HG03469 (cell line): Measurements from ENCODE around the gene BLOC1S2.
"Not testable (repeated sequence)": the region's sequence is repeated elsewhere in the genome, so short reads cannot be mapped to it uniquely, and the experiment has no call there.

ENCODE experiments used
- ATAC-seq: cut with Tn5 transposase; IDR thresholded peaks from one replicate; pipeline ENCODE4 v1.9.1; 2021; ENCODE audit warnings: mild to moderate bottlenecking, moderate library complexity, moderate number of reproducible peaks; ENCODE audit not compliant: unreplicated experiment

BLOC1S2 gene

DNA sequence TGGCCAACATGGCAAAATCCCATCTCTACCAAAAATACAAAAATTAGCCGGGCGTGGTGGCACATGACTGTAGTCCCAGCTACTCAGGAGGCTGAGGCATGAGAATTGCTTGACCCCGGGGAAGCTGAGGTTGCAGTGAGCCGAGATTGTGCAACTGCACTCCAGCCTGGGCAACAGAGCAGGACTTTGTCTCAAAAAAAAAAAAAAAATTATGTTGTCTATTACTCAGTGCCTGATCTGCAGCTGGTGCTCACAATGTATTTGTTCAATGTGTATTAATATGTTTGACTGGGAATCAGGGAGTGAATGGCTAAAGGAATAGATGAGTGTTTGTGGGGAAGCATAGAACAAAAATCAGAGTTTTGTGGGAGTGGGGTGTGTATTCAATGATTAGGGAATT is 5.8 kb upstream of the BLOC1S2 start:
- ATAC-seq: not testable (repeated sequence)

DNA sequence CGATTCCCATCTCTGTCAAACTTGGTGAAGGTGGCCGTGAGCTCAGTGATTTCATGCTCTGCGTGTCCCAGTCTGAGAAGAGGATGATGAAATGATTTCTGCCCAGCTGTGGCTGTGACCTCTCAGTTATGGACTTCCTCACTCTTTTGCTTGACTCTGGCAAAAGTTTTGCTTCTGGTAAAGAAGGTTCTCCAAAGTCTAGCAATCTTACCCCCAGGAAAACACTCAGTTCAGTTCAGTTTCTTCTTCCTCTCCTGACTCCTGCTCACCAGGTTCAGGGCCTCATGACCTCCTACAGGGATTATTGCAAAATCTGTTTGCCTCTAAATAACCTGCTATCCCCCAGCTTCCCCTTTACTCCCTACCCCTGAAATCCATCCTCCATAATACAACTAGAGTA is 4.9 kb upstream of the BLOC1S2 start:
- ATAC-seq: no peak

GRCh38 chr10:100289641-100290040 is 3.2 kb upstream of the BLOC1S2 start:
- ATAC-seq: no peak

DNA sequence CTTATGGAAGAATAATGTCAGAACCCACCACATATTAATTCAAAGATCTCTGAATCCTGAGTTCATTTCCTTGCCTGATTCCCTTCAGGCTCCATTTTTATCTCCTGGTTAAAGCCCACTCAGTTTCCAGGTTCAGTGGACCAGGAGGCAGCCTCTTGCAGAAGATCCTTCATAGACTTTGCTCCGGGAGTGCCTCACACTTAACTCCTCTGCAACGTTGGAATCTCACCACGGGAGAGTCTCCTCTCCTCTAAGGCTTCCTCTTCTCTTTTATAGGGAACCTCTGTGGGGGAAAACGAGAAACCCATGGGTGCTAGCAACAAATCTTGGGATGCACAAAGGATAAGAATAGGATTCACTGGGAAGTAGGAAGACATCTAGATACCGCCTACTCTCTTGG is 1.7 kb upstream of the BLOC1S2 start:
- ATAC-seq: no peak

- no peak for ATAC-seq
Observed at GRCh38 chr10:100287756-100288155, 1.3 kb upstream of the BLOC1S2 start.

GRCh38 chr10:100285326-100285725 is 1.2 kb downstream of the BLOC1S2 start:
- not testable (repeated sequence) for ATAC-seq

DNA sequence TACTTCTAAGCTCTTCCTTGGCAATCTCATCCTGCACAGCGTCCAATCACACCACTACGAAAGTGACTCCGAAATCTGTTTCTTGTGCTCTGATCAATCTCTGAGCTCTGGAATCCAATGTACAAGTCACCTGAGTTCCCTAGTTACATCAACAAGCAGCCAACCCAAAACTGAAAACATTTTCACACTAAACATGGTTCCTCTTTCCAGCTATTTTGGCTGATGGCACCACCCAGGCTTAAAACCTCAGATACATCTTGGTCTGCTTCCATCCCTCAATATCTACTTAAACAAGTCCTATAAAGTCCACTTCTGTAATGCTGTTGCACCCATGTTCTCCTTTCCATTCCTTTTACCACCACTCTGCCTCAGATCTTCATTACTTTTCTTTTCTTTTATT is 3.6 kb downstream of the BLOC1S2 start:
- ATAC-seq: no peak

GRCh38 chr10:100276971-100277370 is 9.5 kb downstream of the BLOC1S2 start:
- ATAC-seq: not testable (repeated sequence)

DNA sequence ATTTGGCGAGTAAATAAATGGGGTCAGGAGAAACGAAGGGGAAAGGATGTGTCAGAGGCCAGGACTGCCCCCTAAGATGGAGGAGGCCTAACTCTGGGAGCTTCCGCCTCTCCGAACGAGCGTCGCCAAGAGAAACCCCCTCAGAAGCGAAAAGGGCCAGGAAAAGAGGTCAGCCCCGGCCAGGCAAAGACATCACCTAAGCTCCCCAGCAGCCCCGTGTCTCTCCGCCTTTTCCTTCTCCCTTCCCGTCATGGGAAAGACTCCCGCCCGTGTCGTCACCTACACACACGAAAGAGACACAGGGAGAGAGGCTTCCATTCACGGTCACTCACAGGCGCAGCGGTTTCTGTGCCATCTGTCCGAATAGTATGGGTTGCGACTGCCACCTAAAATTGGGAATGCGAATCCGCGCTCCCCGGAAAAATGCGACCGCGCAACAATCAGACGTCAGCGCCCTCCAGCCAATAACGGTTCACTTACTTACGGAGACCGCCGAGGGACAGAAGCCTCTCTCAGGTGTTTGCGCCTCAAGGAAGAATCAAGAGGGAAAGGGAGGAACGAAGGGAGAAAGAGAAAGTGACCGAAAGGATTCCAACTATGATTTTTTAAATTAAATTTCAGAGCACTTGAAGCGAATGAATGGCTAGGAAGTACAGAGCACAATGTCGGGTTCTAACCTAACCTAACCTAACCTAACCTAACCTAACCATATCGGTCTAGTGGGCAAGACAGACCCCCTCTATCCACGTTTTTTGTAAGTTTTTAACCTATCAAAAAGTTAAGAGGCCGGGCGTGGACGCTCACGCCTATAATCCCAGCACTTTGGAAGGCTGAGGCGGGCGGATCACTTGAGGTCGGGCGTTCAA is 19.0 kb downstream of the BLOC1S2 start, which contains the start of gene CWF19L1:
TSS of gene CWF19L1 (minus strand) at position 400 of the 866 bp plus-strand sequence. CDS start at position 355, 45 bp downstream.
- no peak for ATAC-seq

- ATAC-seq: no peak
Observed at GRCh38 chr10:100265821-100266485, 20.5 kb downstream of the BLOC1S2 start.

GRCh38 chr10:100254191-100254590 is 32.3 kb downstream of the BLOC1S2 start:
- ATAC-seq: no peak

GRCh38 chr10:100253041-100253440 is 33.4 kb downstream of the BLOC1S2 start:
- ATAC-seq: no peak

- no peak for ATAC-seq
Observed at GRCh38 chr10:100248820-100249219, 37.7 kb downstream of the BLOC1S2 start.

GRCh38 chr10:100245484-100246220 is 40.8 kb downstream of the BLOC1S2 start:
- no peak for ATAC-seq

DNA sequence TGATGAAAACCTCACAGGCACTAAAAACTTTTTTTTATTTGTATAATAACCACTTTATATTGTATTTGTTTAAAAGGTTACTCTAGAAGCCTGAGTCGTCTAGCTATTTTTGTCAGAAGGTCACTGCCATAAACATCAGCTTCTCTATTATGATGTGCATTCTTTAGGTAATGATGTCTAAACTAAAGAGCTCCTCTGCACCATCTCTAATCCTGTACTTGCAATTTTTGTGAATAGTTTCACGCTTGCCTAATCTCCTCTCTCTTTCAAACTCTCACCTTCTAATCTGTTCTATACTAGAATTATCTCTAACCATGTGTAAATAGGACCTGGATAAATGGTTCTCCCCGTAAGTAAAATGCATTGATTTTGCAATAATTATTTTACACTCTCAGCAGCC is 46.6 kb downstream of the BLOC1S2 start:
- no peak for ATAC-seq

DNA sequence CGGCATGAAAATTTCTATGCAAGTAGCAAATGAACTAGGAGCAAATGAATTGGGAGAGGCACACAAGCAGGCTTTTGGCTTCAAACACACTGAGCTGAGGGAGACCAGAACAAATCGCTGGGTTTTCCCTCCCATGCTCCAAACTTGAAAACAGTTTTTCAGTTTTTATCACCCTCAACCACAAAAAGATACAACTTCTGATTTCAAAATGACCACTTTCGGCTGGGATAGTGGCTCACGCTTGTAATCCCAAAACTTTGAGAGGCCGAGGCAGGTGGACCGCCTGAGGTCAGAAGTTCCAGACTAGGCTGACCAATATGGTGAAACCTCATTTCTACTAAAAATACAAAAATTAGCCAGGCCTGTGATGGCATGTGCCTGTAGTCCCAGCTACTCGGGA is 48.1 kb downstream of the BLOC1S2 start:
- no peak for ATAC-seq

GRCh38 chr10:100232101-100232500 is 54.4 kb downstream of the BLOC1S2 start:
- no peak for ATAC-seq

- ATAC-seq: no peak
Observed at GRCh38 chr10:100229819-100230422, 56.6 kb downstream of the BLOC1S2 start.

DNA sequence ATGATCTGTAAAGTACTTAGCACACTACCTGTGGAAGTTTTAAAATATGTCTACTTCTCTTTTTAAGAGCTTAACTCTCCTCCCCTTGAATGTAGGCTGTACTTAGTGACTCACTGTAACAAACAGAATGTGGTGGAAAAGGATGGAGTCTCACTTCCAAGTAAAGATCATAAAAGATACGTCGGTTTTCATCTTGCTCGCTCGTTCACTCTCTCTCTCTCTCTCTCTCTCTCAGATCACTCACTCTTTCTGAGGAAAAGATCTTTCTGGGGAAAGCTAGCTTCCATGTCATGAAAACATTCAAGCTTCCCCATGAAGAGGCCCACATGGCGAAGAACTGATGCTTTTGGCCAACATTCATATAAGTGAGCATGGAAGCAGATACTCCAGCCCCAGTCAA is 62.6 kb downstream of the BLOC1S2 start:
- no peak for ATAC-seq
